ENCODE data around the gene TM2D1.
"Not testable (repeated sequence)": the region's sequence is repeated elsewhere in the genome, so short reads cannot be mapped to it uniquely, and the experiment has no call there.

Gene TM2D1

GRCh38 chr1:61718996-61719663, 5.8 kb downstream of the TM2D1 start:
- not testable (repeated sequence) for DNase-seq

GRCh38 chr1:61711969-61712368, 13.0 kb downstream of the TM2D1 start:
- no peak for DNase-seq

GRCh38 chr1:61711257-61711656, 13.7 kb downstream of the TM2D1 start:
- DNase-seq: not testable (repeated sequence)

GRCh38 chr1:61709908-61710289, 15.0 kb downstream of the TM2D1 start:
- DNase-seq: no peak

GRCh38 chr1:61708953-61709907, 15.7 kb downstream of the TM2D1 start:
- no peak for DNase-seq

GRCh38 chr1:61699911-61700851, 24.8 kb downstream of the TM2D1 start:
- no peak for DNase-seq

- DNase-seq: no peak
These were observed 32.7 kb downstream of the TM2D1 start for GRCh38 chr1:61692155-61692800.

GRCh38 chr1:61687901-61688300, 37.0 kb downstream of the TM2D1 start:
- DNase-seq: no peak

- DNase-seq: no peak
These were observed 42.0 kb downstream of the TM2D1 start for GRCh38 chr1:61682891-61683290.

- DNase-seq: peak in 4 of 58 donors; percentile 1 to 23 (median 4)
These were observed 44.4 kb downstream of the TM2D1 start for GRCh38 chr1:61680500-61680899.

GRCh38 chr1:61676881-61677280, 48.1 kb downstream of the TM2D1 start:
- DNase-seq: not testable (repeated sequence)

GRCh38 chr1:61674221-61674620, 50.7 kb downstream of the TM2D1 start:
- no peak for DNase-seq

- no peak for DNase-seq
These were observed 52.6 kb downstream of the TM2D1 start for GRCh38 chr1:61672376-61672775.

- no peak for DNase-seq
These were observed 54.5 kb downstream of the TM2D1 start for GRCh38 chr1:61670445-61670844.

- DNase-seq: no peak
These were observed 54.9 kb downstream of the TM2D1 start for GRCh38 chr1:61670016-61670415.

- DNase-seq: no peak
These were observed 65.9 kb downstream of the TM2D1 start for GRCh38 chr1:61659061-61659460.

- DNase-seq: no peak
These were observed 69.5 kb downstream of the TM2D1 start for GRCh38 chr1:61655453-61655852.

- DNase-seq: no peak
These were observed 70.9 kb downstream of the TM2D1 start for GRCh38 chr1:61654067-61654466.

- no peak for DNase-seq
These were observed 75.8 kb downstream of the TM2D1 start for GRCh38 chr1:61648983-61649742.

GRCh38 chr1:61647142-61647541, 77.8 kb downstream of the TM2D1 start:
- no peak for DNase-seq

Data from anterior cingulate cortex (tissue), 58 donors.